ENCODE measurements around the gene RAPGEF1.

DNA sequence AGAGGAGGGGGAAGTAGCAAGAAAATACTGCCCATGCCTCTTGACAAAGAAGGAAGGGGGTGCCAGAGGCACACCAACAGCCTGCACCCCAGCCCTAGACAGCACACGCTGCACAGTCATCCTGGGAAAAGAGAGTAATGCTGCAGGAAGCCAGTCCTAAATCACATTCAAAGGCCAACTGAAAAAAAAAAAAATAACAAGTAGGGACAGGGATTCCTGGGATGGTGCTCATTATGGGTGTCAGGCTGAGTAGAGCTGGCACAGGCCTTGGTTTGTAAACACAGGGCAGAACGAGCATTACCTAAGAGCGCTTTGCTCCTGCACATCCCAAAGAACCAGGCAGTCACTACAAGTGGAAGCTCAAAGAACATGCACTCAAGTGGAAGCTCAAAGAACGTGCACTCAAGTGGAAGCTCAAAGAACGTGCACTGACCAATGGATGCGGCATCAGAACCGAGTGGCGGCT, 7.8 kb downstream of the RAPGEF1 start:
- TF ChIP-seq CTCF (IDR thresholded peaks at IDR 0.05) (no peak), POLR2A (IDR thresholded peaks at IDR 0.05) (no peak)
